Stomach smooth muscle (tissue), 2 donors: Measurements from ENCODE around the gene LCA5L.
A peak's percentile ranks its signal among the peaks of the same experiment; 100 is the strongest.

Experiments
- H3K27ac ChIP-seq: one replicate; pipeline ENCODE4 v1.7.0; 2013; ENCODE audit warnings: mild to moderate bottlenecking, low read length, inconsistent platforms
- H3K27me3 ChIP-seq, 2 donors: one replicate each; pipeline ENCODE4 v1.7.0; 2013; ENCODE audit warnings: low read length in 2 of 2; ENCODE audit not compliant: insufficient read depth in 2 of 2, control insufficient read depth in 1 of 2
- H3K36me3 ChIP-seq, 2 donors: one replicate each; pipeline ENCODE4 v1.7.0; 2013; ENCODE audit warnings: low read length in 2 of 2; ENCODE audit not compliant: control insufficient read depth in 2 of 2, insufficient read depth in 2 of 2
- H3K4me1 ChIP-seq: one replicate; pipeline ENCODE4 v1.7.0; 2013; ENCODE audit warnings: low read length; ENCODE audit not compliant: control insufficient read depth, insufficient read depth
- H3K4me3 ChIP-seq, 2 donors: one replicate each; pipeline ENCODE4 v1.7.0; 2013; ENCODE audit warnings: low read length in 2 of 2
- H3K9ac ChIP-seq, 2 donors: one replicate each; pipeline ENCODE4 v1.7.0; 2013; ENCODE audit warnings: low read length in 2 of 2, mild to moderate bottlenecking in 1 of 2
- H3K9me3 ChIP-seq, 2 donors: one replicate each; pipeline ENCODE4 v1.7.0; 2013; ENCODE audit warnings: low read length in 2 of 2; ENCODE audit not compliant: control insufficient read depth in 2 of 2
- donor health status: healthy.
- donor health status: Pancreatic carcinoma.

Gene LCA5L

DNA sequence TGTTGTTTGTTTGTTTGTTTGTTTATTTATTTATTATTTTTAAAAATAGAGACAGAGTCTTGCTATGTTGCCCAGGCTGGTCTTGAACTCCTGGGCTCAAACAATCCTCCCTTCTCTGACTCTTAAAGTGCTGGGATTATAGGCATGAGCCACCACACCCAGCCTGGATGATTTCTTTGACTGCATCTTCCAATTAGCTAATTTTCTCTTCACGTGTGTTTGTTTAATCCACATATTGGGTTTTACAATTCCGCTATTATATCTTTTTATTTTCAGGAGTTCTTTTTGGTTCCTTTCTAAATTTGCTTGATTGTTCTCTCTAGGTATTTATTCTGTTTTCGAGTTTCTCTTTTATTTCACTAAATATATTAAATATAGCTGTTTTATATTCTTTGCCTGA, 26.0 kb upstream of the LCA5L start:
- Histone ChIP-seq H3K4me1 (no peaks in the 10 kb centered on the region), H3K27me3 (no peaks in the 10 kb centered on the region), H3K9me3 (no peaks in the 10 kb centered on the region), H3K36me3 (peaks cover 3 to 7% of the 10 kb centered on the region in 2 donors), H3K27ac (no peak overlapping the region), H3K4me3 (no peak overlapping the region), H3K9ac (no peak overlapping the region)

DNA sequence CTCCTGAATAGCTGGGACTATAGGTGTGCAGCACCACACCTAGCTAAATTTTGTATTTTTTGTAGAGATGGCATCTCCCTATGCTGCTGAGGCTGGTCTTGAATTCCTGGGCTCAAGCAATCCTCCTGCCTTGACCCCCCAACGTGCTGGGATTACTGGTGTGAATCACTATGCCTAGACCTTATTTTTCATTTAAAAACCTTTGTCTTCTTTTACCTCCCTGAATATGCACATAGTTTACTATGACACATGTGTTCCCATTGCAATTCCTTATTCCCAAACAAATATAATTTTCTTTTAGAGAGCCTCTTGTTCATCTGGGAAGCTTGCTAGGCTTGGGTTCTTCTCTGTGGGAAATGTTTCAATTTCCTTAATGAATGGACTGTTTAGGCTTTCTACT, 23.0 kb upstream of the LCA5L start:
- H3K27ac ChIP-seq = no peak overlapping the region
- no peaks in the 10 kb centered on the region for H3K9me3 ChIP-seq
- H3K36me3 ChIP-seq = no peaks in the 10 kb centered on the region
- no peak overlapping the region for H3K9ac ChIP-seq
- H3K4me1 ChIP-seq = no peaks in the 10 kb centered on the region
- no peak overlapping the region for H3K4me3 ChIP-seq
- no peaks in the 10 kb centered on the region for H3K27me3 ChIP-seq

DNA sequence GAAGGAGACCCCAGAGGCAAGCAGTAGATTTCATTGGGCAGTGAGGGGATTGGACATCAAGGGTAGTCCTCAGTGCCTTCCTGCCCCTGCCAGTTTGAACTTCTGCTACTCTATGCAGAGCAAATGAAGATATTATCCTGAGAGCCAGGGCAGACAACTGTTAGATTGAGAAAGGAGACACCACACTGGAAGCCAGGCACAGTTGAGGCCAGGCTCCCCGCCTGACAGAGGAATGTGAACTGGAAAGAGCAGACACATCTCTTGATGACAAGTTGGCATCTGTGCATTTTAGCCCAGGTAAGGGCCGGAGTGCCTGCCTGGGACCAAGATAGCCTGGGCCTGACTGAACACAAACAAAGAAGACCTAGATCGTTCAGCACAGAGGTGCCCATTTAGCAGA, 22.2 kb upstream of the LCA5L start:
- no peak overlapping the region for H3K27ac ChIP-seq
- H3K4me3 ChIP-seq = no peak overlapping the region
- no peaks in the 10 kb centered on the region for H3K36me3 ChIP-seq
- no peaks in the 10 kb centered on the region for H3K4me1 ChIP-seq
- H3K9ac ChIP-seq = no peak overlapping the region
- no peaks in the 10 kb centered on the region for H3K9me3 ChIP-seq
- H3K27me3 ChIP-seq = no peaks in the 10 kb centered on the region

DNA sequence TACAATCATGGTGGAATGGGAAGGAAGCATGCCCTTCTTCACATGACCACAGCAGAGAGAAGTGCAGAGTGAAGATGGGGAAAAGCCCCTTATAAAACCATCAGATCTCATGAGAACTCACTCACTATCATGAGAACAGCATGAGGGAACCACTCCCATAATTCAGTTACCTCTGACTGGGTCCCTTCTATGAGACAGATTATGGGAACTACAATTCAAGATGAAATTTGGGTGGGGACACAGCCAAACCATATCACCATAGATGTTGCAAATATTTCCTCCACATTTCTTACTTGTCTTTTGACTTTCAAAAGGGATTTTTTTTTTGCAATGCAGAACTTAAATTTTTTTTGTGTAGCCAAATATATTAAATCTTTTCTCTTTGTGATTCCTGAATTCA, 21.0 kb upstream of the LCA5L start:
- Histone ChIP-seq H3K4me3 (no peak overlapping the region), H3K9me3 (no peaks in the 10 kb centered on the region), H3K27ac (no peak overlapping the region), H3K4me1 (no peaks in the 10 kb centered on the region), H3K27me3 (no peaks in the 10 kb centered on the region), H3K9ac (no peak overlapping the region), H3K36me3 (no peaks in the 10 kb centered on the region)

DNA sequence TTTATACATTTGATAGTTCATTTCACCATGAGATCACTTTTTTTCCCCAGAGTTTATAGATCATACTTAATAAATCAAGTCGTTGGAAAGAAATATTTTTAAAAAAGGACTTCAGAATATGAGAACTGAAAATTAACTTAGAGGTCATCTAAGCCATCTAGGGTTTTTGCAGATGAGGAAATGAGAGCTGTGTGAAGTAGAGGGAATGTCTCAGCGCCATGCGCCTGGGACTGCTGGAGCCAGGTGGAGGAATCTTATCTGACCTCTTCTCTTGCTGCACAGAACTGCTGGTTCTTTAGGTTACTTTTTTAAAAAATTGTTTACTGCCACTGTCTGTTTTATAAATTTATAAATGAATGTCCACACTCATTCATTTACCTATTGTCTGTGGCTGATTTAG, 17.7 kb upstream of the LCA5L start:
- no peak overlapping the region for H3K27ac ChIP-seq
- H3K27me3 ChIP-seq = no peaks in the 10 kb centered on the region
- H3K36me3 ChIP-seq = no peaks in the 10 kb centered on the region
- no peaks in the 10 kb centered on the region for H3K4me1 ChIP-seq
- H3K4me3 ChIP-seq = no peak overlapping the region
- H3K9ac ChIP-seq = no peak overlapping the region
- no peaks in the 10 kb centered on the region for H3K9me3 ChIP-seq

DNA sequence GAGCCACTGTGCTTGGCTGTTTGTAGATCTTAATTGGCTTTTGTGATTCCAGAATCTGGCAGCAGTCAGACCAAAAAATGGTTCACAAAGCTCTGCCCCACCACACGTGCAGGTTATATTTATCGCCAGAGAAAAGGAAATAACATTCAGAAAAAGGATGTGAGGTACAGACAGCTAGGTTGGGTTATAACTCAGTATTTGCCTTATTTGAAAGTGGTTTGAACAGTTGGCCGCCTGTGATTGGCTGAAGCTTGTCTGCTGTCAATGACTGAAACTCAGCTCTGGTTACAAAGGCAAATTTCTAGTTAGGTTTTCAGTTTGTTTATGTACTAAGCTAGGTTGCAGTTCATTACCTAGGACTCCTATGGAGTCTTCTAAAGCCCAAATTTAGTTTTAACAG, 15.8 kb upstream of the LCA5L start:
- no peaks in the 10 kb centered on the region for H3K9me3 ChIP-seq
- H3K36me3 ChIP-seq = no peaks in the 10 kb centered on the region
- H3K4me3 ChIP-seq = no peak overlapping the region
- no peak overlapping the region for H3K27ac ChIP-seq
- no peaks in the 10 kb centered on the region for H3K27me3 ChIP-seq
- no peaks in the 10 kb centered on the region for H3K4me1 ChIP-seq
- no peak overlapping the region for H3K9ac ChIP-seq

DNA sequence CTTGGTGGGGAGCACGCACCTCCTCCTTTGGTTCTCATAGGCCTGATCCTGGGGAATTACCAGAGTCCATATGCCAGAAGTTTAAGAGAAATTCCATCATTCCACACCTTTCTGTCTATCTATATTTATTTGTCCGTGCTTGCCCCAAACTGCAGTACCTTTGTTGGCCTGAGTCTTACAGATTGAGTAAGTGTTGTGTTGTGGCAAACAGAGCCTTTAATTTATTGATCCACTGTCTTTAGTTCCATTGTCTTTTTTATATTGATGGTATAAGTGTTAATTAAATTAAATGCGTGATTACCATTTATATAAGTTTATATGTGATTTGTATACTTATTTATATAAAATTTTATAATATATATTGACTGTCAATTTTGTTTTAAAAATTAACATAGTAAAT, 11.1 kb upstream of the LCA5L start:
- no peaks in the 10 kb centered on the region for H3K9me3 ChIP-seq
- H3K27me3 ChIP-seq = no peaks in the 10 kb centered on the region
- H3K27ac ChIP-seq = no peak overlapping the region
- no peak overlapping the region for H3K9ac ChIP-seq
- H3K4me1 ChIP-seq = peaks cover 3% of the 10 kb centered on the region
- no peak overlapping the region for H3K4me3 ChIP-seq
- H3K36me3 ChIP-seq = no peaks in the 10 kb centered on the region

DNA sequence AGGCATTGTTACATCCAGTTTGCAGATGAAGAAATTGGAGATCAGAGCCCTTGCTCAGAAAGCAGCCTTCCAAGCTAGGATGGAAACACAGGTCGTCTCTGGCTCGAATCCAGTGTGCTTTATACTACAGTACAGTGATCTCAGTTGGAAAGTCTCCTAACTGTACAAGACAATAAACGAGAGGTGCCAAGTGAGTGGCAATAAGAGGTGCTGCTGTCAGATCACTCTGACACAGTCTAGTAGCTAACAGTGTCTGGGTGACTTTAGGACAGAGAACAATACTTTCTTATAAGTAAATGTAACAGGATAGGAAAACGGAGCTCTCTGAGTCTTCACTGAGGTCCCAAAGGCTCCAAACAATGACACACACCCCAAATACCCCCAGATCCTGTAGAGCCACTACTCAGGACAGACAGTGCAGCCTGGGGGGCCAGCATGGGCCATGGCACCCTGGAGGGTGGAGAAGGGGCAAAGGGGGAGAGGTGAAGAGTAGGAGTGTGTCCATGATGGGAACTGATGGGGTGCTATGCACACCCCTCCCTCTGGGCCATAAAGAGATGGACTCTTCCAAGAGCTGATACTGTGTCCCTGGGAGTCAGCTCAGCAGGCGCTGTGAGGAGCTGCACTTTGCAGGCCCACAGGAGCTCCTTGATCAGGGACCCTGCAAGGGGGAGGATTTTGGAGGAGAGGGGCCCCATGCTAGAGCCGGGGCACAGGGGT, 9.5 kb upstream of the LCA5L start:
- H3K27ac ChIP-seq = no peak overlapping the region
- peaks cover 3% of the 10 kb centered on the region for H3K4me1 ChIP-seq
- H3K9ac ChIP-seq = no peak overlapping the region
- no peaks in the 10 kb centered on the region for H3K27me3 ChIP-seq
- H3K36me3 ChIP-seq = no peaks in the 10 kb centered on the region
- no peaks in the 10 kb centered on the region for H3K9me3 ChIP-seq
- H3K4me3 ChIP-seq = no peak overlapping the region

DNA sequence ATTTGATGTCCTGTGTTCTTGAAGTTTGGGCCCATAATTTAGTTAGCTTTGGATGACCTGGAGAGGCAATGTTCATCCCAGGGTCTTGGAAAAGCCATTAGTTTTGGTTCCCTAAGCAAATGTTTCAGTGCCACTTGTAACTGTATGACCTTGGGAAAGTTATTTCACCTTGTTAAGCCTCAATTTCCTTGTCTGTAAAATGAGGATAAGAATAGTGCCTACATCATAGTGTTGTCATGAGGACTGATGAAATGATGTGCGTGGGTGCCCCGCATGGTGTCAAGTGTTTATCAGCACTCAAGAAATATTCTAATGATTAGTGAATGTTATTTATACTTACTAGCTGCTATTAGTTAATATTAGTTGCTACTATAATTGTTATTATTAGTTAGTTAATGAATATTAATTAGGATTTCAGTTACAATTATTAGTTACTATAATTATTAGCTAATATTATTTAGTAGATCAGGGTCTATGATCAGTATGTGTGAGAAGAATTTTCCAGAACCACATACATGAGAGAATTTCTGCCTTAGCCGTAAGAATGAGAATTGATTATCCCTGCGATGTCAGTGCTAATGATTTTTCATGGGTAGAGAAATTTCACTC, 8.1 kb upstream of the LCA5L start:
- H3K9ac ChIP-seq = no peak overlapping the region

DNA sequence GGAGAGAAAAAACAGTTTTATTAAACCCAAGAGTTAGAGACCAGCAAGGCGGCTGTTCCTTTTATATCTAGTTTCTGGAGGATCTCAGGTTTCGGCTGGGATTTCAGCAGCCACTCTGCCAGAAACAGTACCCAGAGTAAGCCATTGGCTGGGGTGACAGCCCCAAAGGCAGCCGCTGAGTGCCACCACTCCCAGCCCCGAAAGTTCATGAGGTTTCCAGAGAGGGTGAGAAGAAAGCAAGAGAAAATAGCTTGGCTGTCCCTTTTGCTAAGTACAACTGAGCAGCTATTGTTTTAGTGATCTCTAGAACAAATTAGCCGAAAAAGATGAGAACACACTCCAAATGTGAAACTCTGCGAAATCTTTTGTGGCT, 7.4 kb upstream of the LCA5L start:
- Histone ChIP-seq H3K9ac (peak overlapping the region; percentile 24 to 55), H3K27me3 (no peaks in the 10 kb centered on the region), H3K9me3 (no peaks in the 10 kb centered on the region), H3K4me1 (peaks cover 3% of the 10 kb centered on the region), H3K36me3 (no peaks in the 10 kb centered on the region), H3K27ac (peak overlapping the region; percentile 89), H3K4me3 (peak overlapping the region in 1 of 2 donors; percentile 68)

More for the DNA sequence above, 8.1 kb upstream of the LCA5L start:
- H3K27ac ChIP-seq = peak overlapping the region; percentile 89
- H3K4me3 ChIP-seq = peak overlapping the region in 1 of 2 donors; percentile 68
- no peaks in the 10 kb centered on the region for H3K27me3 ChIP-seq
- H3K9me3 ChIP-seq = no peaks in the 10 kb centered on the region
- no peaks in the 10 kb centered on the region for H3K36me3 ChIP-seq
- H3K4me1 ChIP-seq = peaks cover 3% of the 10 kb centered on the region

DNA sequence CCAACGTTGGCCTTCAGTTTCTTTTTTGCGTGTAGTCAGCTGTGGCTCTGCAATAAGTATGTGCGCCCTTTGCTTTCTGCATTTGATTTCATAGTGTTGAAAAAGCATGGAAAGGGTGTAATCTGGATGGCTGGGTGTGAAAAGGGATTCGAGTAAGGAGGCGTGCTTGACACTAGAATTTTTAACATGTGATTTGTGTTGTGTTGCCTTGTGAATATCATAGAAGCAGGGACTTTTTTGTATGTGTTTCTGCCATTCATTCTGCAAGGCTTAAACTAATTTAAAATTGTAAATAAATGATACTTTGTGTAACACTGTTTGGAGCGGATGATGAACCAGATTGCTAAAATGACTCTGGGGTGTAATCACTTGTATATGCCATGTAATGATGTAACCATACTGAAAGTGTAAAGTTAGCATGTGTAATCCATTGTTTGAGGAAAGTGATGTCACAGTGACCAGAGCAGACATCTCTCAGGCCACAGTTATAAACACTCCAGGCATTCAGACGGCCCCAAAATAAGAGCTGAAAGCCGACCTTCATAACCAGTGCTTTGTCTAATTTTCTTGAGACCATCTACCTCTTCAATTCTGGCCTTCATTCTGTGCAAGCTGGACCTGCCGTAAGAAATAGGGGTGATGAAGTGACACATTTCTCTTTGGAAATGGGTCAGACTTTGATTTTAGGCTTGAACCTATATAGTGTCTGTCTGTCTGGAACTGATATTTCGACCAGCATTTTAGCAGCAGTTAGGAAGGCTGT, 6.8 kb upstream of the LCA5L start:
- Histone ChIP-seq H3K4me1 (peaks cover 3% of the 10 kb centered on the region), H3K36me3 (no peaks in the 10 kb centered on the region), H3K4me3 (peak overlapping the region; percentile 42 to 68), H3K27ac (peak overlapping the region; percentile 89), H3K27me3 (no peaks in the 10 kb centered on the region), H3K9me3 (no peaks in the 10 kb centered on the region), H3K9ac (peak overlapping the region; percentile 65 to 80)
